ENCODE results near the gene SVOP.

SVOP gene

GRCh38 chr12:108906971-108907370, 113.9 kb downstream of the SVOP start:
- no peak for DNase-seq (ENCODE audit: low read depth)
- no peak for TF ChIP-seq CTCF (IDR thresholded peaks at IDR 0.05; ENCODE audit: low read length, missing control alignments)
- no peak overlapping the region for H3K4me3 ChIP-seq (replicated peaks; ENCODE audit: low read depth, low read length)

GRCh38 chr12:108905725-108906124, 115.1 kb downstream of the SVOP start:
- no peak overlapping the region for H3K4me3 ChIP-seq (replicated peaks; ENCODE audit: low read depth, low read length)
- DNase-seq (ENCODE audit: low read depth) = no peak
- TF ChIP-seq CTCF (IDR thresholded peaks at IDR 0.05; ENCODE audit: low read length, missing control alignments) = no peak

GRCh38 chr12:108899145-108899544, 121.7 kb downstream of the SVOP start:
- no peak for DNase-seq (ENCODE audit: low read depth)
- no peak overlapping the region for H3K4me3 ChIP-seq (replicated peaks; ENCODE audit: low read depth, low read length)
- TF ChIP-seq CTCF (IDR thresholded peaks at IDR 0.05; ENCODE audit: low read length, missing control alignments) = no peak

- no peak for TF ChIP-seq CTCF (IDR thresholded peaks at IDR 0.05; ENCODE audit: low read length, missing control alignments)
- no peak for DNase-seq (ENCODE audit: low read depth)
- no peak overlapping the region for H3K4me3 ChIP-seq (replicated peaks; ENCODE audit: low read depth, low read length)
Observed at GRCh38 chr12:108896817-108897216, 124.1 kb downstream of the SVOP start.

- DNase-seq (ENCODE audit: low read depth) = no peak
- TF ChIP-seq CTCF (IDR thresholded peaks at IDR 0.05; ENCODE audit: low read length, missing control alignments) = no peak
- no peak overlapping the region for H3K4me3 ChIP-seq (replicated peaks; ENCODE audit: low read depth, low read length)
Observed at GRCh38 chr12:108896336-108896735, 124.5 kb downstream of the SVOP start.

GRCh38 chr12:108895220-108895802, 125.6 kb downstream of the SVOP start:
- TF ChIP-seq CTCF (IDR thresholded peaks at IDR 0.05; ENCODE audit: low read length, missing control alignments) = no peak
- no peak overlapping the region for H3K4me3 ChIP-seq (replicated peaks; ENCODE audit: low read depth, low read length)
- no peak for DNase-seq (ENCODE audit: low read depth)

GRCh38 chr12:108890208-108890607, 130.7 kb downstream of the SVOP start:
- no peak overlapping the region for H3K4me3 ChIP-seq (replicated peaks; ENCODE audit: low read depth, low read length)
- TF ChIP-seq CTCF (IDR thresholded peaks at IDR 0.05; ENCODE audit: low read length, missing control alignments) = no peak
- peak; percentile 26 for DNase-seq (ENCODE audit: low read depth)
